ENCODE data around the gene SMIM5.

SMIM5 gene

GRCh38 chr17:75604034-75604695 lies 29.1 kb upstream of the SMIM5 start:
- DNase-seq, result peak; percentile 55

- no peak for DNase-seq
Observed at GRCh38 chr17:75605790-75606189, 27.4 kb upstream of the SMIM5 start.

GRCh38 chr17:75607086-75607485 lies 26.1 kb upstream of the SMIM5 start:
- no peak for DNase-seq

- DNase-seq, result no peak
Observed at GRCh38 chr17:75610103-75610984, 22.9 kb upstream of the SMIM5 start.

- no peak for DNase-seq
Observed at GRCh38 chr17:75611851-75612429, 21.3 kb upstream of the SMIM5 start.

GRCh38 chr17:75612906-75613626 lies 20.2 kb upstream of the SMIM5 start:
- DNase-seq, result no peak

- peak; percentile 48 for DNase-seq
Observed at GRCh38 chr17:75614006-75614405, 19.2 kb upstream of the SMIM5 start.

GRCh38 chr17:75614556-75615270 lies 18.5 kb upstream of the SMIM5 start:
- DNase-seq, result no peak

GRCh38 chr17:75615301-75615700 lies 17.9 kb upstream of the SMIM5 start:
- DNase-seq, result peak; percentile 38

- DNase-seq, result no peak
Observed at GRCh38 chr17:75616521-75617122, 16.6 kb upstream of the SMIM5 start.

GRCh38 chr17:75617218-75617617 lies 16.0 kb upstream of the SMIM5 start:
- DNase-seq, result no peak

- DNase-seq, result no peak
Observed at GRCh38 chr17:75617675-75618074, 15.6 kb upstream of the SMIM5 start.

- peak; percentile 69 for DNase-seq
Observed at GRCh38 chr17:75619506-75620431, 13.5 kb upstream of the SMIM5 start.

- no peak for DNase-seq
Observed at GRCh38 chr17:75621489-75621888, 11.7 kb upstream of the SMIM5 start.

GRCh38 chr17:75622076-75622475 lies 11.2 kb upstream of the SMIM5 start:
- DNase-seq, result no peak

- no peak for DNase-seq
Observed at GRCh38 chr17:75622771-75623273, 10.4 kb upstream of the SMIM5 start.

GRCh38 chr17:75623386-75623785 lies 9.8 kb upstream of the SMIM5 start:
- no peak for DNase-seq

GRCh38 chr17:75624021-75624420 lies 9.2 kb upstream of the SMIM5 start:
- no peak for DNase-seq

- DNase-seq, result no peak
Observed at GRCh38 chr17:75624714-75625345, 8.4 kb upstream of the SMIM5 start.

GRCh38 chr17:75625813-75626486 lies 7.3 kb upstream of the SMIM5 start:
- peak; percentile 46 for DNase-seq

All from RPMI8226 (cell line).